ENCODE results near the gene SLC13A1.

Gene SLC13A1

DNA sequence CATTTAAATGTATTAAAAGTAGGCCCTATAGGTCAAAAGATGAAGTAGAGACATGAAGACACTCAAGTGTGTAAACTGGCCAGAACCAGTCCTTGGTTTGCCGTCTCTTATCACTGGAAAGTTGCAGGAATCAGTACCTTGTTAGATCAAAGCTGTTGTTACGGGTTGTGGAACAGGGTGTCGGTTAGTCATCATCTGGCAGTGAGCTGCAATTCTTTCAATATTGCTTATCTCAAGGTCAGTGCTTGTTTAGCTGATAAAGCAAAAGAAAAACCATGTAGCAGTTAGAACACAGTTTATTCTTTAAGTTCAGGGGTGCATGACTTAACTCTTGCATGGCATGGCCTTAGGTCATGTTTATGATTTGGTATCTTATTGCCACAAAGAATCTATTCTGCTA, 10.0 kb upstream of the SLC13A1 start:
- TF ChIP-seq YY1 (IDR thresholded peaks at IDR 0.05; ENCODE audit: insufficient read depth, insufficient read length) = no peak
- TF ChIP-seq ZNF274 (IDR thresholded peaks at IDR 0.05; ENCODE audit: low read depth, low read length) = no peak
- no peak for TF ChIP-seq SUZ12 (IDR thresholded peaks at IDR 0.05; ENCODE audit: extremely low read depth, insufficient read depth, insufficient read length)
- Histone ChIP-seq H3K36me3 (ENCODE audit: insufficient read depth, insufficient read length, low read length) (no peaks in the 10 kb centered on the region), H3K4me3 (ENCODE audit: insufficient read length, low read depth) (no peak overlapping the region), H3K9me3 (ENCODE audit: insufficient read depth, low read length) (no peaks in the 10 kb centered on the region), H3K4me1 (ENCODE audit: insufficient read depth, insufficient read length) (no peaks in the 10 kb centered on the region), H3K9ac (ENCODE audit: insufficient read length, low read depth) (no peak overlapping the region), H3K27me3 (ENCODE audit: insufficient read depth, insufficient read length) (no peaks in the 10 kb centered on the region)
- DNase-seq (ENCODE audit: low read depth, low spot score) = no peak

DNA sequence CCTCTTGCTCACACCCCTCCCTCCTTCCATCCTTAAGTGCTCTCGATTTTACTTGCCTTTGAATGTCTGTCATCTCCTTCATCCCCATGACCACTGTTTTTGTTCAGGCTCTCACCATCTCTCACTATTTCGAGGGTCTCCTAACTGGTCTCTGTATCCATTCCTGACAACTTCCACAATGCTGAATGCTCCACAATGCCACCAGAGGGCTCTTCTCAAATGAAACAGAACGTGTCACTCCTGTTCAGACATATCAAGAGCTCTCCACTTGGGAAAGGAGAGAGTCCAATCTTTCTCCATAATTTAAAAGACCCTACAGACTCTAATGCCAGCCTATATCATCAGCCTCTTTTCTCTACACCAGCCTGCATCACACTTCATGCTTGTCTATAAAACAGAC, 9.0 kb upstream of the SLC13A1 start:
- no peaks in the 10 kb centered on the region for H3K36me3 ChIP-seq (ENCODE audit: insufficient read depth, insufficient read length, low read length)
- no peak for DNase-seq (ENCODE audit: low read depth, low spot score)
- no peak overlapping the region for H3K4me3 ChIP-seq (ENCODE audit: insufficient read length, low read depth)
- H3K27me3 ChIP-seq (ENCODE audit: insufficient read depth, insufficient read length) = no peaks in the 10 kb centered on the region
- H3K9ac ChIP-seq (ENCODE audit: insufficient read length, low read depth) = no peak overlapping the region
- no peaks in the 10 kb centered on the region for H3K4me1 ChIP-seq (ENCODE audit: insufficient read depth, insufficient read length)
- TF ChIP-seq SUZ12 (IDR thresholded peaks at IDR 0.05; ENCODE audit: extremely low read depth, insufficient read depth, insufficient read length) (no peak), ZNF274 (IDR thresholded peaks at IDR 0.05; ENCODE audit: low read depth, low read length) (no peak), YY1 (IDR thresholded peaks at IDR 0.05; ENCODE audit: insufficient read depth, insufficient read length) (no peak)
- H3K9me3 ChIP-seq (ENCODE audit: insufficient read depth, low read length) = no peaks in the 10 kb centered on the region

DNA sequence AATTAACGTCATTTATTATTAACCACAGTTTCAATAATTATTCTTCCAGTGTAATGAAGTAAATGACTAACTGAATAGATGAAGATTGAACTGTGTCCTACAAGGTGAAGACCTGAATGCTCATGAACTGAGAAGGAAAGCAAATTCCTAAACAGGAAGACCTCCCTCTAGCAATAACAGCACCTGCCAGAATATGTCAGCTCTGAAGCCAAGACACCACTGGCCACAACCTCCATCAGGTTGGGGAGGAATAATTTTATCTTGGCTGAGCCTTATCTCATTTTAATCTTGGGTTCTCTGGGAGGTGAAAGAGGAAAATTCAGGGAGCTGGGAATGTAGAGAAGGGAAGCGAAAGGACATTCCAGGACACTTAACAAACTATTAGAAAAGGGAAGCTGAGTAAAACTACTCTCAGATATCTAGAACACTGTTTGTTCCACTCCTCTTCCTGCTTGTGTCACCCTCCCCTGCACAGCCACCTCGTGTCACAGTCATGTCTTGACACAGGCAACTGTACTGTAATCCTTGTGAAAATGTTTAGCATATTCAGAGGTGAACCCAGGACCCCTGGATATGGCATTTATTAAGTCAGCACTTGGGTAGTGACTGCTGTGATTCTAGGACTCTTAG, 4.6 kb upstream of the SLC13A1 start:
- Histone ChIP-seq H3K4me3 (ENCODE audit: insufficient read length, low read depth) (no peak overlapping the region), H3K4me1 (ENCODE audit: insufficient read depth, insufficient read length) (no peaks in the 10 kb centered on the region), H3K36me3 (ENCODE audit: insufficient read depth, insufficient read length, low read length) (no peaks in the 10 kb centered on the region), H3K9me3 (ENCODE audit: insufficient read depth, low read length) (no peaks in the 10 kb centered on the region), H3K27me3 (ENCODE audit: insufficient read depth, insufficient read length) (no peaks in the 10 kb centered on the region), H3K9ac (ENCODE audit: insufficient read length, low read depth) (no peak overlapping the region)
- DNase-seq (ENCODE audit: low read depth, low spot score) = no peak
- TF ChIP-seq SUZ12 (IDR thresholded peaks at IDR 0.05; ENCODE audit: extremely low read depth, insufficient read depth, insufficient read length) (no peak), YY1 (IDR thresholded peaks at IDR 0.05; ENCODE audit: insufficient read depth, insufficient read length) (no peak), ZNF274 (IDR thresholded peaks at IDR 0.05; ENCODE audit: low read depth, low read length) (no peak)

DNA sequence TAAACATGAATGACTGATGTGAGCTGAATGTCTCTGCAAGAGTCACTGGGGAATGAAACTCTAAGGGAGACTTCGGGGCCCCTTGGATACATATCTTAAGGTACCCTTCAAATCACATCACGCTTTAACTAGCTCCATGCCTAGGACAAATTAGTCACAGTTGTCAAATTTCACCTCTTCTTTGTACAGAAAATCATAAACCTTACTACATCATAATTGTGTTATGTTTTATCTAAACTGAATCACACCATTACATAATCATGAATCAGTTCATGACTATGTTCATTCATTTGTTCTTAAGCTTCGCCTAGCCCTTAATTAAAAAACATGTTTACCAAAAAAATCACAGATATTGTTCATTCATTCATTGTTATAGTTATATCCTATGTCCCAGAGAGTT, 2.1 kb upstream of the SLC13A1 start:
- no peaks in the 10 kb centered on the region for H3K9me3 ChIP-seq (ENCODE audit: insufficient read depth, low read length)

DNA sequence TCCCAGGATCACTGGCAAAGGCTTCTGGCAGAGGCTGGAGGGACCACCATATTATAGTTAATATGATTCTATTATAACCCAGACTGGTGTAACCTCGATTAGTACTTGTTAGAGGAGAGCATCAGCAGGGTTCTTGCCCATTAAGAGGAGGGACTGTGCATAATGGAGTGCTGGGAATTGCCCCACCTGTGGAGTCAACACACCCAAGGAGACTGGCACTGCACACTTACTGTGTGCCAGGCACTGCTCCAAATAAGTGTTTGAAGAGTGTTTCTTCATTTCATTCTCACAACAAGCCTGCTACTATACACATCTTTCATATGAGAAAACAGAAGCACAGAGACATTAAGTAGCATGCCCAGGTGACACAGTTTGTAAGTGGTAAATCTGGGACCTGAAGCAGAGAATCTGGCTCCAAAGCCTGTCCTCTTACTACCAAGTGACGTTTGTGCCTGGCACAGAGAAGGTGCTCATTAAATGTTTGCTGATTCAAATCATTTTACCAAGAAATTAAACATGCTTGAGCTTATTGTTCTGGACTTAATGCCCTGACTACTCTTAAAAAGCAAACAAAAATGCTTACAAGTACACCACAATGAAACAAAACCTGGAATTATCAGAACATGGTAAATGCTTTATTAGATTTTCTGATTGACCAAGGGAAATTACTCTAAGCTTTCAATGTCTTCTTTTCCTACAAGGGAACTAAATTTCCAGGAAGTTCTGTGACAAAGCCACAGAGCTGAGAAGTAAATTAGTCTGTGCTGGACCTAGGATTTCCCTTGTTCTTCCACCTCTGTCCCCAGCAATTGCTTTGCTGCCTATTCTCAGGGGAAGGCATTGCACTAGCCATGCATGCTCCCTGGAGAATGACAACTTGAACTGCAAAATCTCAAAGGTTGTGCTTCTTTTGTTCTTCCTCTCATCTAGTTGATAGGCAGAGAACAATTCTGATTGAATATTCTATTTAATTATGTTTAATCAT, 809 bp downstream of the SLC13A1 start:
- Histone ChIP-seq H3K4me3 (ENCODE audit: insufficient read length, low read depth) (no peak overlapping the region), H3K9ac (ENCODE audit: insufficient read length, low read depth) (no peak overlapping the region), H3K9me3 (ENCODE audit: insufficient read depth, low read length) (no peaks in the 10 kb centered on the region), H3K36me3 (ENCODE audit: insufficient read depth, insufficient read length, low read length) (no peaks in the 10 kb centered on the region), H3K27me3 (ENCODE audit: insufficient read depth, insufficient read length) (no peaks in the 10 kb centered on the region), H3K4me1 (ENCODE audit: insufficient read depth, insufficient read length) (no peaks in the 10 kb centered on the region)
- DNase-seq (ENCODE audit: low read depth, low spot score) = no peak
- TF ChIP-seq YY1 (IDR thresholded peaks at IDR 0.05; ENCODE audit: insufficient read depth, insufficient read length) (no peak), SUZ12 (IDR thresholded peaks at IDR 0.05; ENCODE audit: extremely low read depth, insufficient read depth, insufficient read length) (no peak), ZNF274 (IDR thresholded peaks at IDR 0.05; ENCODE audit: low read depth, low read length) (no peak)

More for the DNA sequence above, 2.1 kb upstream of the SLC13A1 start:
- DNase-seq (ENCODE audit: low read depth, low spot score) = no peak
- H3K27me3 ChIP-seq (ENCODE audit: insufficient read depth, insufficient read length) = no peaks in the 10 kb centered on the region
- H3K9ac ChIP-seq (ENCODE audit: insufficient read length, low read depth) = no peak overlapping the region
- H3K4me1 ChIP-seq (ENCODE audit: insufficient read depth, insufficient read length) = no peaks in the 10 kb centered on the region
- no peak for TF ChIP-seq SUZ12 (IDR thresholded peaks at IDR 0.05; ENCODE audit: extremely low read depth, insufficient read depth, insufficient read length)
- TF ChIP-seq ZNF274 (IDR thresholded peaks at IDR 0.05; ENCODE audit: low read depth, low read length) = no peak
- TF ChIP-seq YY1 (IDR thresholded peaks at IDR 0.05; ENCODE audit: insufficient read depth, insufficient read length) = no peak
- no peaks in the 10 kb centered on the region for H3K36me3 ChIP-seq (ENCODE audit: insufficient read depth, insufficient read length, low read length)
- H3K4me3 ChIP-seq (ENCODE audit: insufficient read length, low read depth) = no peak overlapping the region

DNA sequence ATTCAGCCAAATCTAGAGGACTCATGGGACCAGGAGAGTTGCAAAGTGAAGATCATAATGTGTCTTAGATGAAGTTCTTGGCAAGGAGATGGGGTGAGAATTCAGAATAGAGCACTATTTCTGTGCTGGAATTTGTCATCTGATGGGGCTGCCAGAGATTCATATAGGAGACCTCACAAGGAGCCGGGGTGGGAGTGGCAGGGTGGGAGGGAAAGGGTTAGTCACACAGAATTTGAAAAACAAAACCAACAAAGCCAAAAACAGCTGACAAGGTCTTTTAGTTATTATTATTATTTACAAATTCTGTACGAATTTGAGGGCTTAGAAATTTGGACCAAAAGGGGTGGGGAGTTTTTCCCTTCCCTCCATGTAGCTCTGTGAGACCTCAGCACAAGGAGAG, 1.7 kb downstream of the SLC13A1 start:
- no peak for TF ChIP-seq ZNF274 (IDR thresholded peaks at IDR 0.05; ENCODE audit: low read depth, low read length)
- no peak for TF ChIP-seq YY1 (IDR thresholded peaks at IDR 0.05; ENCODE audit: insufficient read depth, insufficient read length)
- TF ChIP-seq SUZ12 (IDR thresholded peaks at IDR 0.05; ENCODE audit: extremely low read depth, insufficient read depth, insufficient read length) = no peak
- no peak overlapping the region for H3K9ac ChIP-seq (ENCODE audit: insufficient read length, low read depth)
- no peak overlapping the region for H3K4me3 ChIP-seq (ENCODE audit: insufficient read length, low read depth)
- H3K9me3 ChIP-seq (ENCODE audit: insufficient read depth, low read length) = no peaks in the 10 kb centered on the region
- H3K36me3 ChIP-seq (ENCODE audit: insufficient read depth, insufficient read length, low read length) = no peaks in the 10 kb centered on the region
- no peaks in the 10 kb centered on the region for H3K27me3 ChIP-seq (ENCODE audit: insufficient read depth, insufficient read length)
- DNase-seq (ENCODE audit: low read depth, low spot score) = no peak
- H3K4me1 ChIP-seq (ENCODE audit: insufficient read depth, insufficient read length) = no peaks in the 10 kb centered on the region

DNA sequence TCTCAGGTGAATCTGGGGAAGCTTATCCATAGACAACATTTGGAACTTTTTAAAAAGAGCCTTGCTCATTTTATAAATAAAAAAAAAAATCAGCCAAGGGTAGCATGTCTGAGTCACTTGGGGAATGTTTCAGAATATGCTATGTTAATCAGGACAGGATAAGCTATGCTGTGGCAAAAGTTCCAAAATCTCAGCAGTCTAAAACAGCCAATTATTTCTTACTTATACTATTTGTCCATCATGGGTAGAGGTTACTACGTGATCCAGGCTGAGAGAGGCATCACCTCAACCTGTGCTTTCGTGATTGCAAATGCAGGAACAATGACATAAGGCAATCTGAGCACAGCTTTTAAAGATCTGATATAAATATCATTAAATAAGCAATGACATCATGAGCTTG, 6.5 kb downstream of the SLC13A1 start:
- Histone ChIP-seq H3K4me3 (ENCODE audit: insufficient read length, low read depth) (no peak overlapping the region), H3K9ac (ENCODE audit: insufficient read length, low read depth) (no peak overlapping the region), H3K36me3 (ENCODE audit: insufficient read depth, insufficient read length, low read length) (no peaks in the 10 kb centered on the region), H3K9me3 (ENCODE audit: insufficient read depth, low read length) (no peaks in the 10 kb centered on the region), H3K4me1 (ENCODE audit: insufficient read depth, insufficient read length) (no peaks in the 10 kb centered on the region), H3K27me3 (ENCODE audit: insufficient read depth, insufficient read length) (no peaks in the 10 kb centered on the region)
- TF ChIP-seq YY1 (IDR thresholded peaks at IDR 0.05; ENCODE audit: insufficient read depth, insufficient read length) (no peak), SUZ12 (IDR thresholded peaks at IDR 0.05; ENCODE audit: extremely low read depth, insufficient read depth, insufficient read length) (no peak), ZNF274 (IDR thresholded peaks at IDR 0.05; ENCODE audit: low read depth, low read length) (no peak)
- DNase-seq (ENCODE audit: low read depth, low spot score) = no peak
